PC-9 (cell line): ENCODE results near the gene TCF20.

Source experiments
- EZH2 ChIP-seq: fragments of 200-600 bp; sonication (generic); IDR thresholded peaks from 2 replicates; pipeline ENCODE4 v1.8.0; 2017; ENCODE audit warnings: antibody characterized with exemption, low read depth
- TF ChIP-seq, protein P1 (sequence below): fragments of 200-600 bp; sonication (generic); conservative IDR thresholded peaks from 2 replicates; pipeline ENCODE4 v1.6.1; 2017; ENCODE audit warnings: mixed run types, antibody characterized with exemption, mild to moderate bottlenecking, moderate library complexity

DNA sequence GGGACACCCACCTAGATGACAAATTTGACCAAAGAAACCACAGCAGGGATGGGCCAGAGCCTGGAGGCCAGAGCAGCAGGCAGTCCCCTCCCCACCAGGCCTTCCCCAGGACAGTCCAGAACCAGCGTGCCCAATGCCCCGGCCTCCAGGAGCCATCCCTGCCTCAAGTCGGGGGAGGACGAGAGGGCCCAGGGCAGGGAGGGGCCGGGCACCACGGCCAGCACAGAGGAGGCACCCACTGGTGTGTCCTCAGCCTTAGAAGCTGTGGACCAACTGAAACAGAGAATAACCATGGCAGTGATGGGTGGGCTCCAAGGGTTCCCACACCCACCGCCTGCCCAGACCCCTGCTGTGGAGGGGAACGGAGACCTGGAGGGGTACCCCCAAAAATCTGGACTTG is 28.3 kb upstream of the TCF20 start:
- TF ChIP-seq, protein P1, sequence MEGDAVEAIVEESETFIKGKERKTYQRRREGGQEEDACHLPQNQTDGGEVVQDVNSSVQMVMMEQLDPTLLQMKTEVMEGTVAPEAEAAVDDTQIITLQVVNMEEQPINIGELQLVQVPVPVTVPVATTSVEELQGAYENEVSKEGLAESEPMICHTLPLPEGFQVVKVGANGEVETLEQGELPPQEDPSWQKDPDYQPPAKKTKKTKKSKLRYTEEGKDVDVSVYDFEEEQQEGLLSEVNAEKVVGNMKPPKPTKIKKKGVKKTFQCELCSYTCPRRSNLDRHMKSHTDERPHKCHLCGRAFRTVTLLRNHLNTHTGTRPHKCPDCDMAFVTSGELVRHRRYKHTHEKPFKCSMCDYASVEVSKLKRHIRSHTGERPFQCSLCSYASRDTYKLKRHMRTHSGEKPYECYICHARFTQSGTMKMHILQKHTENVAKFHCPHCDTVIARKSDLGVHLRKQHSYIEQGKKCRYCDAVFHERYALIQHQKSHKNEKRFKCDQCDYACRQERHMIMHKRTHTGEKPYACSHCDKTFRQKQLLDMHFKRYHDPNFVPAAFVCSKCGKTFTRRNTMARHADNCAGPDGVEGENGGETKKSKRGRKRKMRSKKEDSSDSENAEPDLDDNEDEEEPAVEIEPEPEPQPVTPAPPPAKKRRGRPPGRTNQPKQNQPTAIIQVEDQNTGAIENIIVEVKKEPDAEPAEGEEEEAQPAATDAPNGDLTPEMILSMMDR, result no peak
- TF ChIP-seq EZH2, result no peak
